22Rv1 (cell line): ENCODE results near the gene ZSWIM5.
"Not testable (repeated sequence)": the region's sequence is repeated elsewhere in the genome, so short reads cannot be mapped to it uniquely, and the experiment has no call there.

Experiments used
- CTCF ChIP-seq: fragments of 450-650 bp; IDR thresholded peaks from 2 replicates; pipeline ENCODE4 v1.5.1; 2017; ENCODE audit warnings: mild to moderate bottlenecking
- ZFX ChIP-seq: fragments of 450-650 bp; IDR thresholded peaks from 2 replicates; pipeline ENCODE4 v1.6.1; 2017; ENCODE audit warnings: antibody characterized with exemption, borderline replicate concordance

- not testable (repeated sequence) for TF ChIP-seq CTCF, ZFX
Observed at GRCh38 chr1:45167947-45168346, 38.5 kb downstream of the ZSWIM5 start.
